Tibial nerve (tissue), 4 donors: ENCODE measurements around the gene OR4D1.

Experiments used
- CTCF ChIP-seq, 5 experiments: fragments of 200-600 bp in 3 of 5; fragments of 450-650 bp in 2 of 5; sonication (generic) in 3 of 5; IDR thresholded peaks; one replicate each; pipeline ENCODE4 v1.5.1; 2016 to 2019; ENCODE audit warnings: antibody characterized with exemption in 5 of 5, mild to moderate bottlenecking in 3 of 5, moderate library complexity in 2 of 5
- EP300 ChIP-seq, 2 donors: sonication (generic); formaldehyde crosslinking; IDR thresholded peaks; one replicate each; pipeline ENCODE4 v1.6.1; 2017; ENCODE audit warnings: antibody characterized with exemption in 2 of 2, mild to moderate bottlenecking in 1 of 2
- POLR2A ChIP-seq, 2 donors: fragments of 450-650 bp; IDR thresholded peaks; one replicate each; pipeline ENCODE4 v1.6.1; 2017; ENCODE audit warnings: antibody characterized with exemption in 2 of 2, mild to moderate bottlenecking in 2 of 2, moderate library complexity in 2 of 2

- TF ChIP-seq CTCF (IDR thresholded peaks at IDR 0.05) (no peak), POLR2A (IDR thresholded peaks at IDR 0.05) (no peak), EP300 (IDR thresholded peaks at IDR 0.05) (no peak)
Measured at GRCh38 chr17:58192612-58193011, 44.4 kb downstream of the OR4D1 start, which contains the start of gene EPX.
